Erythroblast (primary cell): ENCODE measurements around the gene CCDC127.

Source experiments
- GATA1 ChIP-seq: IDR thresholded peaks from 2 replicates; pipeline ENCODE4 v1.6.1; 2011; ENCODE audit warnings: low read depth, mild to moderate bottlenecking, control low read depth, low read length, moderate library complexity
- POLR2A ChIP-seq: IDR thresholded peaks from 2 replicates; pipeline ENCODE4 v1.6.1; 2011; ENCODE audit warnings: mild to moderate bottlenecking, low read length

DNA sequence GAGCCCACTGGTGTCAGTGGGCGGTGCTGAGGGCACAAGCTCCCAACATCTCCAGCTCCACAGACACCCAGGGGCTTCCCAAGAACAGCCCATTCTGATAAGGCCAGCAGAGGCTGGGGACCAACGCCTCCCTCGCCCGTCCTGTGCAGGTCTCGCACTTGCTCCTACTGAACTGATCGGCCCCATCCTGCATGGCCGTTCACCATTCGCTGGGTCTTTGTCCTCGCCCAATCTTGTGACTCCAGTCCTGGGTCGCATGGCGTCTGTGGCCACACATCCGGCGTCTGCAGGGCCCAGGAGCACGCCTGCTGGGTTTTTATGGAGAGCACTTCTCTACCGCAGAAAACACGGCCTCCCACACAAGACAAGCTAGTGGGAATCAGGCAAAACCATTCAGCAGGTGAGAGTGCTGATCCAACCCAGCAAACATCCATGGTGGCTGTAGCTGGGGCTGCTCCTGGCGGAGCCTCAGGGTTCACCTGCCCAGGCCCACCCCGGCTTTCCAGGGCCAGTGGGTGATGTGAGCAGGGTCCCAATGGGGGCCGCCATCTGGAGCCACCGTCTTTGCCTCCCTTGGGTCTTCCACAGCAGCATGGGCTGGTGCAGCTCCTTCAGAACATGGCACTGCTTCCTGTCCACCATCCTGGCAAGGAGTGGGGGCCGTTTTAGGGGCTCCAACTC, 19.3 kb downstream of the CCDC127 start:
- TF ChIP-seq POLR2A (no peak), GATA1 (no peak)
